GM13977 (cell line): ENCODE data around the gene TRRAP.

Experiments used
- DNase-seq: peaks from one replicate; pipeline ENCODE4 v3.0.0; 2012; ENCODE audit warnings: low spot score
- in situ Hi-C: fragments of 300-500 bp; cut with MboI; formaldehyde crosslinking; loops from one replicate; pipeline ENCODE4 v1.12.0; 2022; ENCODE audit warnings: low sequenced_read_pairs, low pct_unique_long_range_greater_than_20kb, mixed read lengths, inconsistent platforms; ENCODE audit not compliant: unreplicated experiment
- TF ChIP-seq, protein P1 (sequence below): IDR thresholded peaks from 2 replicates; pipeline ENCODE4 v1.5.1; 2012; ENCODE audit warnings: mild to moderate bottlenecking, control low read depth; ENCODE audit not compliant: insufficient read depth; ENCODE audit errors: extremely low read depth, missing control alignments

Gene TRRAP

DNA sequence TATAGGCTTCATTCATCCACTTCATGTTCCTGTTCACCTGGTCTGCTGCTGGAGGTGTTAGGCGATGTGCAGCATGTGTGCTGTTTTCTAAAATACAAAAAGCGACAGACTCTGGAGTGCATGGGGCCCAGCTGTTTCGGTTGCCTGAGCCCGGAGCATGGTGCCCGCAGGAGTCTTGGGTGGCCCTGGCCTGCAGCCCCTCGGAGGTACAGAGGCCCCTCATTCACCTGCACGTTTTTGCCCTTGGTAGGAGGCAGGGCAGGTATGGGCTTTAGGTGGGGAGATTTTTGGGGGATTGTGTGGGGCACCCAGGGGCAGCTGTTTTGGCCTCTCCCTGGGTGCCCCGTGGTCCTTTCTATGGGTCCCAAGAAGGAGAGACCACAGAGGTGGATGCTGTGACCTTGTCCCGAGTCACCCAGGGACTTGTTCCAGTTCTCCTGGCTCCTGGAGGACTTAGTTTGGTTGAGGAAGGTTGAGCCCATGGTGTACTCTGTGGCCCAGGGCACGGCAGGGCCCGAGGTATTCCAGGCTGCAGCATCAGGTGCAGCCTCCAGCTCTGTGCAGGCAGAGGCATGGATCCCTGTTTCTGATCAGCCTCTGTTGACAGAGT is 130.7 kb downstream of the TRRAP start:
- TF ChIP-seq, protein P1, sequence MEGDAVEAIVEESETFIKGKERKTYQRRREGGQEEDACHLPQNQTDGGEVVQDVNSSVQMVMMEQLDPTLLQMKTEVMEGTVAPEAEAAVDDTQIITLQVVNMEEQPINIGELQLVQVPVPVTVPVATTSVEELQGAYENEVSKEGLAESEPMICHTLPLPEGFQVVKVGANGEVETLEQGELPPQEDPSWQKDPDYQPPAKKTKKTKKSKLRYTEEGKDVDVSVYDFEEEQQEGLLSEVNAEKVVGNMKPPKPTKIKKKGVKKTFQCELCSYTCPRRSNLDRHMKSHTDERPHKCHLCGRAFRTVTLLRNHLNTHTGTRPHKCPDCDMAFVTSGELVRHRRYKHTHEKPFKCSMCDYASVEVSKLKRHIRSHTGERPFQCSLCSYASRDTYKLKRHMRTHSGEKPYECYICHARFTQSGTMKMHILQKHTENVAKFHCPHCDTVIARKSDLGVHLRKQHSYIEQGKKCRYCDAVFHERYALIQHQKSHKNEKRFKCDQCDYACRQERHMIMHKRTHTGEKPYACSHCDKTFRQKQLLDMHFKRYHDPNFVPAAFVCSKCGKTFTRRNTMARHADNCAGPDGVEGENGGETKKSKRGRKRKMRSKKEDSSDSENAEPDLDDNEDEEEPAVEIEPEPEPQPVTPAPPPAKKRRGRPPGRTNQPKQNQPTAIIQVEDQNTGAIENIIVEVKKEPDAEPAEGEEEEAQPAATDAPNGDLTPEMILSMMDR: no peak
- DNase-seq: no peak
- in situ Hi-C loops: no loop called here

DNA sequence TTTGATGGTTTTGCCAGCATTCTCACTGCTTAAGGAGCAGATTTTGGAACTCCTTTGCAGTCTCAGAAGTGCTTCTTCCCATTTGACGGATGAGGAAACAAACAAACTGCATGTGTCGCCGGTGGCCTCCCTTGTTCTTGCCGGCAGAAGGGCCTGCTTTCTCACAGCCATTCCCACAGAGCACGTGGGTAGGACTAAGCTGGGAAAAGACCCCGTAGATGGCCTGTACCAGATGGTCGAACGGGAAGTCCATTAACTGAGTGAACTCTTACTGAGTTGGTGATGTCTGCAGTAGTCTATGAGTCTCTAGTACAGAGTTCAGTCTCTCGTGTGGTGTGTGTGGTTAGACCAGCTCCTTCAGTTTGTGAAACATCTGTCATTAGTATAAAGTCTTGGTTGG is 131.9 kb downstream of the TRRAP start:
- no peak for DNase-seq
- in situ Hi-C loops: no loop called here
- TF ChIP-seq, protein P1: no peak

DNA sequence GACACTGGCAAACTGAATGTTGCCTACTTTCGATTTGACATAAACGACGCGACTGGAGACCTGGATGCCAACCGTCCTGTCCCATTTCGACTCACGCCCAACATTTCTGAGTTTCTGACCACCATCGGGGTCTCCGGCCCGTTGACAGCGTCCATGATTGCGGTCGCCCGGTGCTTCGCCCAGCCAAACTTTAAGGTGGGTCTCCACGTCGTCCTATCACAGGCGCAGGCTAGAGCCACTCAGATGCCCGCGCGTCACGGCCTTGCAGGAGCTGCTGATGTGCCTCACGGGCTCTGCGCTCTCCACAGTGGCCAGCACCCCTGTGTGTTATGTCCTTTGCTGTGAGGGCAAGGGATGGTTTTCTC is 133.0 kb downstream of the TRRAP start:
- DNase-seq: no peak
- in situ Hi-C loops: no loop called here
- TF ChIP-seq, protein P1: no peak

DNA sequence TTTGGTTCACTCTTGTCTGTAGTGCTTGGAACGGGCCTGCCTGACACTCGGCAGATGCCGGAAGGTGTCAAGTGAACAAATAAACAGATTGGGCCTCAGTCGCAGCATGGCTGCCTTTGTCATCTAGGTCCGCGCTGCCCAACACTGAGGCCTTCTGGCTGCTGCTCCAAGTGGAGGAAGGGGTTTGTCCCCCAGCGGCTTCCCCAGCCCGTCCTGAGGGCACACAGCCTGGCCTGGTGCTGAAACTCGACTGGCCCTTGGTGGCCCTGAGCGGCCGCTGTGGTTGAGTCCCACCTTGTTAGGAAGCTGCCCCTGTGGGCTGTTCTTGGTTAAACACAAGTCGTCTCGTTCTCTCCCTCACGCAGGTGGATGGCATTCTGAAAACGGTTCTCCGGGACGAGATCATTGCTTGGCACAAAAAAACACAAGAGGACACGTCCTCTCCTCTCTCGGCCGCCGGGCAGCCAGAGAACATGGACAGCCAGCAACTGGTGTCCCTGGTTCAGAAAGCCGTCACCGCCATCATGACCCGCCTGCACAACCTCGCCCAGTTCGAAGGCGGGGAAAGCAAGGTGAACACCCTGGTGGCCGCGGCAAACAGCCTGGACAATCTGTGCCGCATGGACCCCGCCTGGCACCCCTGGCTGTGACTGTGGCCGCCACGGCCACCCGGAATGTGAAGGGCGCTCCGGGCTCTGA is 133.5 kb downstream of the TRRAP start:
- in situ Hi-C loops: no loop called here
- no peak for DNase-seq

DNA sequence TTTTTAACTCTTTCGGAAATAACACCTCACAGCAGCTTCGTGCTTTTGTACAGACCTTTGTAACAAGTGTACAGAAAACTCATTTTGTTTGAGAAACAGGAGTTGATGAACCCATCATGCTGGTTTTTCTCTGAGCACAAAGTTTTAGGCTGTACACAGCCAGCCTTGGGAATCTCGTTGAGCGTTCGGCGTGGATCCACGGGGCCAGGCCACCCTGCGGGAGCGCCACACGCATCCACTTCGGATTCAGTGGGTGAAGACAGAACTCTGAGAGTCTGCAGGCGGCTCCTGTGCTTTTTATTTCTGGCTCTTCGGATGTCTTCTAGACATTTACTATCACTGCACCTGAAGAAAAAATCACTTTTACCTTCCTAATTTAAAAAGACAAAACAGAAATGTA is 134.4 kb downstream of the TRRAP start:
- in situ Hi-C loops: no loop called here
- TF ChIP-seq, protein P1: no peak
- no peak for DNase-seq

More for the DNA sequence above, 133.5 kb downstream of the TRRAP start:
- TF ChIP-seq, protein P1: no peak

DNA sequence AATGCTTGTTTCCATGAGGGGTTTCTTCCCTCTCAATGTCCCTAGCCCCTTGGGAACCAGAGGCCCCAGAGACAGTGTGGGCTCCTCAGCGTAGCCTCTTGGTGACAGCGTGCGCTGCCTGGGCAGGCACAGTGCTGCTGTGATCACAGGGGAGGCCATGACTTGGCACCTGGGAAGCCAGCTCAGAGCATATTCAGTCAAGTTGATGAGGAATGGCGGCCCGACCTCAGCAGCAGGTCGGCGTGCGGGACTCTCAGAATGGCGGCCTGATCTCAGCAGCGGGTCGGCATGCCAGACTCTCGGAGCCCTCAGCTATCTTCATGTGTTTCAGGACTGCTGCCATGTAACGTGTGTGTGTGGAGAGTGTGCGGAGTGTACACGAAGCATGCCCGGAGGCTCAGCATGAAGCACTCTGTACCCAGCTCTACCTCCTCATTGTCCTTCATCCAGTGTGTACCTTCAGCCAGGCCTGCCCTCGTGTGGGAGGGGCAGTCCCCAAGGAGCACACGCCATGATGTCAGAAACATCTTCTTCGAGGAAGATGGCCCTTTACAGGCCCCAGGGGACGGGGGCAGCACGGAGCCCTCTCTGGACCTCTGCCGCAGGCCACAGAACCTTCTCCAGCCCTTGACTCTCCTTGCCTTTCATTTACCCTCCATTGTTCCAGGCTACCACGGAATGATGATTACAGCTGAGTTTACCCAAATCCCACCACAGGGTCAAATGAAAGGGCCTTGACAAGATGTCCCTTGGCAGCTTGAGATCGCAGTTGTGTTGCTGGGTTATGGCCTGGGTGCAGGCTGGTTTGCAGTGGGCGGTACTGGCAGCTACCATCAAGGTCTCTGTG is 135.2 kb downstream of the TRRAP start:
- TF ChIP-seq, protein P1: no peak
- in situ Hi-C loops: no loop called here
- no peak for DNase-seq
